ENCODE measurements around the gene SKIC2.
"Not testable (repeated sequence)": the region's sequence is repeated elsewhere in the genome, so short reads cannot be mapped to it uniquely, and the experiment has no call there.

Gene SKIC2

GRCh38 chr6:31958741-31959739 lies at the start of gene SKIC2, which contains the start of gene NELFE:
TSS of gene SKIC2 (plus strand) at chr6:31959175. CDS start at chr6:31959193, 18 bp downstream.
TSS of gene NELFE (minus strand) at chr6:31958971. CDS start at chr6:31958446, 525 bp downstream.
- DNase-seq, result peak; percentile 96

- DNase-seq, result not testable (repeated sequence)
These were observed 49.7 kb upstream of the SKIC2 start for GRCh38 chr6:31909298-31909697.

GRCh38 chr6:31911826-31912585 lies 47.0 kb upstream of the SKIC2 start:
- no peak for DNase-seq

GRCh38 chr6:31915351-31915750 lies 43.6 kb upstream of the SKIC2 start:
- DNase-seq, result no peak

GRCh38 chr6:31915756-31916155 lies 43.2 kb upstream of the SKIC2 start:
- no peak for DNase-seq

GRCh38 chr6:31918069-31918720 lies 40.8 kb upstream of the SKIC2 start:
- DNase-seq, result no peak

- DNase-seq, result no peak
These were observed 39.2 kb upstream of the SKIC2 start for GRCh38 chr6:31919624-31920303.

GRCh38 chr6:31920811-31921210 lies 38.2 kb upstream of the SKIC2 start:
- DNase-seq, result no peak

GRCh38 chr6:31922942-31923341 lies 36.0 kb upstream of the SKIC2 start:
- no peak for DNase-seq

GRCh38 chr6:31927242-31927862 lies 31.6 kb upstream of the SKIC2 start, which contains the start of gene C2:
TSS of gene C2 (plus strand) at chr6:31927717. CDS start at chr6:31927753, 36 bp downstream.
- DNase-seq, result no peak

GRCh38 chr6:31927863-31928671 lies 30.9 kb upstream of the SKIC2 start:
- DNase-seq, result no peak

- DNase-seq, result no peak
These were observed 30.4 kb upstream of the SKIC2 start for GRCh38 chr6:31928672-31928939.

- no peak for DNase-seq
These were observed 28.0 kb upstream of the SKIC2 start for GRCh38 chr6:31930962-31931361.

GRCh38 chr6:31932137-31932536 lies 26.8 kb upstream of the SKIC2 start:
- not testable (repeated sequence) for DNase-seq

- DNase-seq, result no peak
These were observed 25.4 kb upstream of the SKIC2 start for GRCh38 chr6:31933537-31933936.

- DNase-seq, result no peak
These were observed 24.0 kb upstream of the SKIC2 start for GRCh38 chr6:31935021-31935420.

GRCh38 chr6:31935823-31936222 lies 23.2 kb upstream of the SKIC2 start:
- DNase-seq, result no peak

GRCh38 chr6:31940256-31940664 lies 18.7 kb upstream of the SKIC2 start:
- DNase-seq, result no peak

- no peak for DNase-seq
These were observed 15.2 kb upstream of the SKIC2 start for GRCh38 chr6:31943742-31944141.

GRCh38 chr6:31945154-31945506 lies 13.8 kb upstream of the SKIC2 start:
- no peak for DNase-seq
